ENCODE data around the gene C4orf51.

The C4orf51 gene

DNA sequence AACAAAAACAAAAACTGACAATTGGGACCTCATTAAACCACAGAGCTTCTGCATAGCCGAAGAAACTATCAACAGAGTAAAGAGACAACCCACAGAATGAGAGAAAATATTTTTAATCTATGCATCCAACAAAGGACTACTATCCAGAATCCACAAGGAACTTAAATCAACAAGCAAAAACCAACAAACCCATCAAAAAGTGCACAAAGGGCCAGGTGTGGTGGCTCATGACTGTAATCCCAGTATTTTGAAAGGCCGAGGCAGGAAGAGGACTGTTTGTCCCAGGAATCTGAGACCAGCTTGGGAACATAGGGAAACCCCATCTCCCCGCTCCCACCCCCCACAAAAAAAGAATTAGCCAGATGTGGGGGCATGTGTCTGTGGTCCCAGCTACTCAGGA is 10.7 kb downstream of the C4orf51 start:
- TF ChIP-seq TAF1 (IDR thresholded peaks at IDR 0.05; ENCODE audit: low read depth) (no peak), NFIC (IDR thresholded peaks at IDR 0.05) (no peak), EGR1 (IDR thresholded peaks at IDR 0.05) (no peak), FOXM1 (IDR thresholded peaks at IDR 0.05; ENCODE audit: borderline replicate concordance, low read depth) (no peak), YY1 (IDR thresholded peaks at IDR 0.05; ENCODE audit: low read depth) (no peak), CREB1 (IDR thresholded peaks at IDR 0.05; ENCODE audit: low read depth) (no peak), RAD21 (IDR thresholded peaks at IDR 0.05; ENCODE audit: low read depth) (no peak), EP300 (IDR thresholded peaks at IDR 0.05; ENCODE audit: borderline replicate concordance) (no peak), TEAD4 (IDR thresholded peaks at IDR 0.05) (no peak), ZBTB7A (IDR thresholded peaks at IDR 0.05; ENCODE audit: low read depth) (no peak), TCF12 (IDR thresholded peaks at IDR 0.05; ENCODE audit: low read depth) (no peak), CEBPB (IDR thresholded peaks at IDR 0.05) (no peak)
- TF ChIP-seq, protein P1, sequence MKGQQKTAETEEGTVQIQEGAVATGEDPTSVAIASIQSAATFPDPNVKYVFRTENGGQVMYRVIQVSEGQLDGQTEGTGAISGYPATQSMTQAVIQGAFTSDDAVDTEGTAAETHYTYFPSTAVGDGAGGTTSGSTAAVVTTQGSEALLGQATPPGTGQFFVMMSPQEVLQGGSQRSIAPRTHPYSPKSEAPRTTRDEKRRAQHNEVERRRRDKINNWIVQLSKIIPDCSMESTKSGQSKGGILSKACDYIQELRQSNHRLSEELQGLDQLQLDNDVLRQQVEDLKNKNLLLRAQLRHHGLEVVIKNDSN (IDR thresholded peaks at IDR 0.05): no peak
- TF ChIP-seq, protein P2, sequence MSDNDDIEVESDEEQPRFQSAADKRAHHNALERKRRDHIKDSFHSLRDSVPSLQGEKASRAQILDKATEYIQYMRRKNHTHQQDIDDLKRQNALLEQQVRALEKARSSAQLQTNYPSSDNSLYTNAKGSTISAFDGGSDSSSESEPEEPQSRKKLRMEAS (IDR thresholded peaks at IDR 0.05): no peak
- TF ChIP-seq, protein P3, sequence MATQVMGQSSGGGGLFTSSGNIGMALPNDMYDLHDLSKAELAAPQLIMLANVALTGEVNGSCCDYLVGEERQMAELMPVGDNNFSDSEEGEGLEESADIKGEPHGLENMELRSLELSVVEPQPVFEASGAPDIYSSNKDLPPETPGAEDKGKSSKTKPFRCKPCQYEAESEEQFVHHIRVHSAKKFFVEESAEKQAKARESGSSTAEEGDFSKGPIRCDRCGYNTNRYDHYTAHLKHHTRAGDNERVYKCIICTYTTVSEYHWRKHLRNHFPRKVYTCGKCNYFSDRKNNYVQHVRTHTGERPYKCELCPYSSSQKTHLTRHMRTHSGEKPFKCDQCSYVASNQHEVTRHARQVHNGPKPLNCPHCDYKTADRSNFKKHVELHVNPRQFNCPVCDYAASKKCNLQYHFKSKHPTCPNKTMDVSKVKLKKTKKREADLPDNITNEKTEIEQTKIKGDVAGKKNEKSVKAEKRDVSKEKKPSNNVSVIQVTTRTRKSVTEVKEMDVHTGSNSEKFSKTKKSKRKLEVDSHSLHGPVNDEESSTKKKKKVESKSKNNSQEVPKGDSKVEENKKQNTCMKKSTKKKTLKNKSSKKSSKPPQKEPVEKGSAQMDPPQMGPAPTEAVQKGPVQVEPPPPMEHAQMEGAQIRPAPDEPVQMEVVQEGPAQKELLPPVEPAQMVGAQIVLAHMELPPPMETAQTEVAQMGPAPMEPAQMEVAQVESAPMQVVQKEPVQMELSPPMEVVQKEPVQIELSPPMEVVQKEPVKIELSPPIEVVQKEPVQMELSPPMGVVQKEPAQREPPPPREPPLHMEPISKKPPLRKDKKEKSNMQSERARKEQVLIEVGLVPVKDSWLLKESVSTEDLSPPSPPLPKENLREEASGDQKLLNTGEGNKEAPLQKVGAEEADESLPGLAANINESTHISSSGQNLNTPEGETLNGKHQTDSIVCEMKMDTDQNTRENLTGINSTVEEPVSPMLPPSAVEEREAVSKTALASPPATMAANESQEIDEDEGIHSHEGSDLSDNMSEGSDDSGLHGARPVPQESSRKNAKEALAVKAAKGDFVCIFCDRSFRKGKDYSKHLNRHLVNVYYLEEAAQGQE (IDR thresholded peaks at IDR 0.05; ENCODE audit: low read depth): no peak

DNA sequence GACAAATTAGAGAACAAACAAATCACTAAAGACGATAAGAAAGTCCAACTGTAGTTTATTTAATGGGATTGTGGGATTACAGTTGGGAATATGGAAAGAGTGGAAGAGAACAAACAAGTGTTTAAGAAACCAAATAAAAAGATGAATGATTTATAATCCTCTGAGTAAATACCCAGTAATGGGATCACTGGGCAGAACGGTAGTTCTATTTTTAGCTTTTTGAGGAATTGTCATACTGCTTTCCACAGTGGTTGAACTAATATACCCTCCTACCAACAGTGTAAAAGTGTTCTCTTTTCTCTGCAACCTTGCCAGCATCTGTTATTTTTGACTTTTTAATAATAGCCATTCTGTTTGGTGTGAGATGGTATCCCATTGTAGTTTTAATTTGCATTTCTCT is 15.0 kb downstream of the C4orf51 start:
- TF ChIP-seq, protein P2 (IDR thresholded peaks at IDR 0.05): no peak
- TF ChIP-seq TCF12 (IDR thresholded peaks at IDR 0.05; ENCODE audit: low read depth) (no peak), ZBTB7A (IDR thresholded peaks at IDR 0.05; ENCODE audit: low read depth) (no peak), RAD21 (IDR thresholded peaks at IDR 0.05; ENCODE audit: low read depth) (no peak), EP300 (IDR thresholded peaks at IDR 0.05; ENCODE audit: borderline replicate concordance) (no peak), YY1 (IDR thresholded peaks at IDR 0.05; ENCODE audit: low read depth) (no peak), NFIC (IDR thresholded peaks at IDR 0.05) (no peak), EGR1 (IDR thresholded peaks at IDR 0.05) (no peak), FOXM1 (IDR thresholded peaks at IDR 0.05; ENCODE audit: borderline replicate concordance, low read depth) (no peak), TEAD4 (IDR thresholded peaks at IDR 0.05) (no peak)
- TF ChIP-seq, protein P3 (IDR thresholded peaks at IDR 0.05; ENCODE audit: low read depth): no peak

DNA sequence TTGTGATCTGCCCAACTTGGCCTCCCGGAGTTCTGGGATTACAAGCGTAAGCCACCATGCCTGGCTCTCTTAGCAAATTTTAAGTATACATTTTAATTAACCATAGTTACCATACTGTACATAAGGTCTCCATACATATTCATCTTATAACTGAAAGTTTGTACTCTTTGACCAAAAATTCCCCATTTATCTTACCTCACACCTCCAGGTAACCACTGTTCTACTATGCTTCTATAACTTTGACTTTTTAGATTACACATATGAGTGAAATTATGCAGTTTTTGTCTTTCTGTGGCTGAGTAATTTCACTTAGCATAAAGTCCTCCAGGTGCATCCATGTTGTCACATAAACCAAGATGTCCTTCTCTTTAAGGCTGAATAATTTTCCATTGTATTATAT is 17.4 kb downstream of the C4orf51 start:
- TF ChIP-seq CREB1 (IDR thresholded peaks at IDR 0.05; ENCODE audit: low read depth) (no peak), EP300 (IDR thresholded peaks at IDR 0.05; ENCODE audit: borderline replicate concordance) (no peak), RAD21 (IDR thresholded peaks at IDR 0.05; ENCODE audit: low read depth) (no peak), TAF1 (IDR thresholded peaks at IDR 0.05; ENCODE audit: low read depth) (no peak), YY1 (IDR thresholded peaks at IDR 0.05; ENCODE audit: low read depth) (no peak)
- TF ChIP-seq, protein P2 (IDR thresholded peaks at IDR 0.05): no peak

DNA sequence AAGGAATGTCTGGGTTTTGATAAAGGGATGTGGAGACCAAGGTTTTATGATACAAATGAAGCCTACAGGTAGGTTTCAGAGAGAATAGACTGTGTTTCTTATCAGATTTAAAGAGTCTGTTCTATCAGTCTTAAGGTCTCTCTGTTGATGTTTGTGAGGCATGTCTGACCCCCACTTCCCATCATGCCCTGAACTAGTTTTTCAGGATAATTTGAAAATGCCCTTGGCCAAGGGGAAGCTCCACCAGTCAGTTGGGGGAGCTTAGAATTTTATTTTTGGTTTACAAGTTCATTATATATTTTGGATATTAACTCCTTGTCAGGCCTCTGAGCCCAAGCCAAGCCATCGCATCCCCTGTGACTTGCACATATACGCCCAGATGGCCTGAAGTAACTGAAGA is 18.6 kb downstream of the C4orf51 start:
- TF ChIP-seq RAD21 (IDR thresholded peaks at IDR 0.05; ENCODE audit: low read depth) (no peak), CEBPB (IDR thresholded peaks at IDR 0.05) (no peak), CREB1 (IDR thresholded peaks at IDR 0.05; ENCODE audit: low read depth) (no peak), ZBTB7A (IDR thresholded peaks at IDR 0.05; ENCODE audit: low read depth) (no peak), TAF1 (IDR thresholded peaks at IDR 0.05; ENCODE audit: low read depth) (no peak), TEAD4 (IDR thresholded peaks at IDR 0.05) (no peak), EGR1 (IDR thresholded peaks at IDR 0.05) (no peak), YY1 (IDR thresholded peaks at IDR 0.05; ENCODE audit: low read depth) (no peak), EP300 (IDR thresholded peaks at IDR 0.05; ENCODE audit: borderline replicate concordance) (no peak), FOXM1 (IDR thresholded peaks at IDR 0.05; ENCODE audit: borderline replicate concordance, low read depth) (no peak), TCF12 (IDR thresholded peaks at IDR 0.05; ENCODE audit: low read depth) (no peak)
- TF ChIP-seq, protein P1 (IDR thresholded peaks at IDR 0.05): no peak
- TF ChIP-seq, protein P2 (IDR thresholded peaks at IDR 0.05): no peak
- TF ChIP-seq, protein P3 (IDR thresholded peaks at IDR 0.05; ENCODE audit: low read depth): no peak

All from Ishikawa (cell line).